ENCODE results near the gene ZNF439.
"Not testable (repeated sequence)": the region's sequence is repeated elsewhere in the genome, so short reads cannot be mapped to it uniquely, and the experiment has no call there.

Gene ZNF439

GRCh38 chr19:11872624-11873023 is 24.1 kb downstream of the ZNF439 start:
- DNase-seq: no peak

GRCh38 chr19:11873762-11874161 is 25.2 kb downstream of the ZNF439 start:
- DNase-seq: no peak

GRCh38 chr19:11879687-11880266 is 31.3 kb downstream of the ZNF439 start:
- DNase-seq: not testable (repeated sequence)

- no peak for DNase-seq
These were observed 32.1 kb downstream of the ZNF439 start for GRCh38 chr19:11880598-11880997.

GRCh38 chr19:11881151-11881800 is 32.8 kb downstream of the ZNF439 start:
- DNase-seq: peak; percentile 37

GRCh38 chr19:11882606-11883005 is 34.1 kb downstream of the ZNF439 start:
- DNase-seq: no peak

GRCh38 chr19:11887234-11887610 is 38.7 kb downstream of the ZNF439 start:
- no peak for DNase-seq

GRCh38 chr19:11887611-11888531 is 39.3 kb downstream of the ZNF439 start, which contains the start of gene ZNF69:
TSS of gene ZNF69 (plus strand) at chr19:11887782. CDS start at chr19:11887924, 142 bp downstream.
- no peak for DNase-seq

GRCh38 chr19:11889901-11890300 is 41.4 kb downstream of the ZNF439 start:
- not testable (repeated sequence) for DNase-seq

- no peak for DNase-seq
These were observed 42.1 kb downstream of the ZNF439 start for GRCh38 chr19:11890634-11891033.

- DNase-seq: no peak
These were observed 46.3 kb downstream of the ZNF439 start for GRCh38 chr19:11894851-11895250.

- DNase-seq: no peak
These were observed 53.7 kb downstream of the ZNF439 start for GRCh38 chr19:11902228-11902627.

- DNase-seq: no peak
These were observed 57.4 kb downstream of the ZNF439 start for GRCh38 chr19:11905928-11906327.

- not testable (repeated sequence) for DNase-seq
These were observed 63.4 kb downstream of the ZNF439 start for GRCh38 chr19:11911937-11912336.

- not testable (repeated sequence) for DNase-seq
These were observed 66.0 kb downstream of the ZNF439 start for GRCh38 chr19:11914417-11915051.
